ENCODE results near the gene EML6.

DNA sequence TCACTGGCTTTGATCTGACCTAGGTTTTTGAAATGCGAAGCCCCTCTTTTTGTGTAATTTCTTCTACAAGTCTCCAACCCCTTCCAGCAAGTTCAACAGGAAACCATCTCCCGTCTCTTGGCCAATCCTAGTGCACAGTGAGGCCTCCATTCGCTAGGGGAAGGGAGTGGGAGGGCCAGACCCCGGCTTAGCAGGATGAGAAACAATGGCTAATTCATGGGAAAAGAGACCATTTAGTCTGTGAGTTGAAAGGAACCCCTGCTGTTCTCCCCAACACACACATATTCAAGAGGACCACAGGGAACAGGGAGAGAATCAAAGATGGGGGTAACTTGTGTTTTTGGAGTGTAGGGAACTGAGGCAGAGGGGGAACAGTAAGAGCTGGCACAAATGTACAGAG lies 243.8 kb downstream of the EML6 start:
- TF ChIP-seq, protein P1, sequence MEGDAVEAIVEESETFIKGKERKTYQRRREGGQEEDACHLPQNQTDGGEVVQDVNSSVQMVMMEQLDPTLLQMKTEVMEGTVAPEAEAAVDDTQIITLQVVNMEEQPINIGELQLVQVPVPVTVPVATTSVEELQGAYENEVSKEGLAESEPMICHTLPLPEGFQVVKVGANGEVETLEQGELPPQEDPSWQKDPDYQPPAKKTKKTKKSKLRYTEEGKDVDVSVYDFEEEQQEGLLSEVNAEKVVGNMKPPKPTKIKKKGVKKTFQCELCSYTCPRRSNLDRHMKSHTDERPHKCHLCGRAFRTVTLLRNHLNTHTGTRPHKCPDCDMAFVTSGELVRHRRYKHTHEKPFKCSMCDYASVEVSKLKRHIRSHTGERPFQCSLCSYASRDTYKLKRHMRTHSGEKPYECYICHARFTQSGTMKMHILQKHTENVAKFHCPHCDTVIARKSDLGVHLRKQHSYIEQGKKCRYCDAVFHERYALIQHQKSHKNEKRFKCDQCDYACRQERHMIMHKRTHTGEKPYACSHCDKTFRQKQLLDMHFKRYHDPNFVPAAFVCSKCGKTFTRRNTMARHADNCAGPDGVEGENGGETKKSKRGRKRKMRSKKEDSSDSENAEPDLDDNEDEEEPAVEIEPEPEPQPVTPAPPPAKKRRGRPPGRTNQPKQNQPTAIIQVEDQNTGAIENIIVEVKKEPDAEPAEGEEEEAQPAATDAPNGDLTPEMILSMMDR (conservative IDR thresholded peaks at IDR 0.05 in 1 of 2, IDR thresholded peaks at IDR 0.05 in 1 of 2; ENCODE audit: extremely low read depth in 1 of 2, insufficient read depth in 1 of 2, low read depth in 1 of 2, low read length in 2 of 2) = no peak
- no peak for TF ChIP-seq EZH2 (IDR thresholded peaks at IDR 0.05; ENCODE audit: borderline replicate concordance, low read length)
